Suppressor macrophage treated with lipopolysaccharide for 1 hour (primary cell): ENCODE measurements around the gene ANGPTL8.

Experiments
- DNase-seq, 3 donors: peaks; one replicate each; pipeline ENCODE4 v3.0.0-alpha.2; 2020 to 2022

Gene ANGPTL8

GRCh38 chr19:11204076-11204602 lies 35.3 kb upstream of the ANGPTL8 start:
- no peak for DNase-seq

- no peak for DNase-seq
Measured at GRCh38 chr19:11204943-11205349, 34.5 kb upstream of the ANGPTL8 start.

GRCh38 chr19:11205939-11206570 lies 33.4 kb upstream of the ANGPTL8 start:
- no peak for DNase-seq

- DNase-seq: peak in 2 of 3 donors; percentile 24 to 31
Measured at GRCh38 chr19:11208561-11209471, 30.6 kb upstream of the ANGPTL8 start.

GRCh38 chr19:11209839-11210655 lies 29.4 kb upstream of the ANGPTL8 start:
- DNase-seq: peak in 1 of 3 donors; percentile 17

GRCh38 chr19:11210656-11210928 lies 28.8 kb upstream of the ANGPTL8 start:
- no peak for DNase-seq

GRCh38 chr19:11214387-11214786 lies 25.0 kb upstream of the ANGPTL8 start:
- no peak for DNase-seq

- DNase-seq: no peak
Measured at GRCh38 chr19:11221082-11221598, 18.3 kb upstream of the ANGPTL8 start.

- no peak for DNase-seq
Measured at GRCh38 chr19:11223200-11223599, 16.2 kb upstream of the ANGPTL8 start.

- DNase-seq: no peak
Measured at GRCh38 chr19:11224429-11224828, 15.0 kb upstream of the ANGPTL8 start.

GRCh38 chr19:11225172-11225571 lies 14.2 kb upstream of the ANGPTL8 start:
- no peak for DNase-seq

- DNase-seq: no peak
Measured at GRCh38 chr19:11225815-11226214, 13.6 kb upstream of the ANGPTL8 start.

- no peak for DNase-seq
Measured at GRCh38 chr19:11226716-11227166, 12.7 kb upstream of the ANGPTL8 start.

GRCh38 chr19:11227195-11227886 lies 12.1 kb upstream of the ANGPTL8 start:
- DNase-seq: no peak

- no peak for DNase-seq
Measured at GRCh38 chr19:11230621-11231386, 8.6 kb upstream of the ANGPTL8 start.

GRCh38 chr19:11232555-11232954 lies 6.9 kb upstream of the ANGPTL8 start:
- DNase-seq: no peak

- DNase-seq: no peak
Measured at GRCh38 chr19:11233073-11233472, 6.3 kb upstream of the ANGPTL8 start.

- DNase-seq: no peak
Measured at GRCh38 chr19:11234486-11235075, 4.8 kb upstream of the ANGPTL8 start.

- no peak for DNase-seq
Measured at GRCh38 chr19:11236324-11237301, 2.8 kb upstream of the ANGPTL8 start.

- no peak for DNase-seq
Measured at GRCh38 chr19:11237321-11237720, 2.1 kb upstream of the ANGPTL8 start.
